Progenitor cell of endocrine pancreas (in vitro differentiated cells): ENCODE measurements around the gene NPHP1. TPM values are rescaled to one million over a fixed set of nuclear protein-coding genes. Genes with fewer than 3 reads are reported as not detected.
"Not testable (repeated sequence)": the region's sequence is repeated elsewhere in the genome, so short reads cannot be mapped to it uniquely, and the experiment has no call there.

Experiments used
- DNase-seq: peaks from one replicate; pipeline ENCODE4 v3.0.0; 2021; ENCODE audit warnings: low spot score; ENCODE audit not compliant: unreplicated experiment
- H3K27ac Mint-ChIP-seq: 2 replicates; pipeline ENCODE4 v1.8.0; 2021; ENCODE audit warnings: mild to moderate bottlenecking, moderate library complexity, mixed read lengths
- H3K27me3 Mint-ChIP-seq: 2 replicates; pipeline ENCODE4 v1.8.0; 2021; ENCODE audit warnings: mixed read lengths
- H3K36me3 Mint-ChIP-seq: 2 replicates; pipeline ENCODE4 v1.8.0; 2022; ENCODE audit warnings: mixed read lengths; ENCODE audit not compliant: insufficient read depth
- H3K4me1 Mint-ChIP-seq: 2 replicates; pipeline ENCODE4 v1.8.0; 2021; ENCODE audit warnings: low read depth, mixed read lengths
- H3K4me3 Mint-ChIP-seq: 2 replicates; pipeline ENCODE4 v1.8.0; 2021; ENCODE audit warnings: low read depth, mild to moderate bottlenecking, moderate library complexity, mixed read lengths
- H3K9me3 Mint-ChIP-seq: 2 replicates; pipeline ENCODE4 v1.8.0; 2021; ENCODE audit warnings: low read depth, mixed read lengths
- CTCF ChIP-seq: fragments of 200-600 bp; sonication (generic); IDR thresholded peaks from one replicate; pipeline ENCODE4 v1.5.0; 2021; ENCODE audit warnings: antibody characterized with exemption, mild to moderate bottlenecking; ENCODE audit not compliant: unreplicated experiment
- total RNA-seq: library from RNA; stranded (reverse); gene quantifications from 2 replicates; pipeline ENCODE4 v1.2.1, GENCODE V29; 2021

Gene NPHP1
- total RNA-seq, 1 donor from 2014 or later: 13.5 TPM

DNA sequence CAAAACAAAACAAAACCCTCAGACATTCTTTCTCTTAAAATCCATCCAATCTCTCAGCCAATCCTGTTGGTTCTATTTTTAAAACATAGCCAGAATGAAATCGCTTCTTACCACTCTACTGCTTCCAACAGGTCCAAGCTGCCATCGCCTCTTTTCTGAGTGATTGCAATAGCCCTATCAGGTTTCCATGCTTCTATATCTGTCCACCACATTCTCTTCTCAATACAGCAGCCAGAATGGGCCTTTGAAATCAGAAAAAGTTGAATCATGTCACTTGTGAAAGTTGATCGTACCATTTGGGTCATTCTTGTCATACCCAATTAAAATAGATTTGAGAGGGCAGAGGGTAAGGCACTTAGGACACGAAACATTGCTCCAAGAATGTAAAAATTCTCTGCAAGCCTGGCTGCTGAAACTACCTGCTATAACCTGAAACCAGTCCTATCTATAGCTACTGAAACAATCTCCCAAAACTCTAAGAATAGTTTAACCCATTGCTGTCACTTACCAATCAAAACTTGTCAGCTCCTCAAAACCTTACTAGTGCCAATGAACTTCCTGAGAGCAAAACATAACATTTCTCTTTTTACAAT is 10.8 kb upstream of the NPHP1 start:
- Mint-ChIP-seq H3K27ac (no peak overlapping the region), H3K27me3 (no peaks in the 10 kb centered on the region), H3K9me3 (peaks cover 3% of the 10 kb centered on the region), H3K36me3 (no peaks in the 10 kb centered on the region), H3K4me1 (peaks cover 5% of the 10 kb centered on the region), H3K4me3 (no peak overlapping the region)
- DNase-seq: no peak
- TF ChIP-seq CTCF: no peak

GRCh38 chr2:110215091-110215490 is 10.3 kb upstream of the NPHP1 start:
- Mint-ChIP-seq H3K36me3 (no peaks in the 10 kb centered on the region), H3K4me1 (peaks cover 5% of the 10 kb centered on the region), H3K27ac (no peak overlapping the region), H3K4me3 (no peak overlapping the region), H3K27me3 (no peaks in the 10 kb centered on the region), H3K9me3 (peaks cover 3% of the 10 kb centered on the region)
- TF ChIP-seq CTCF: no peak
- no peak for DNase-seq

DNA sequence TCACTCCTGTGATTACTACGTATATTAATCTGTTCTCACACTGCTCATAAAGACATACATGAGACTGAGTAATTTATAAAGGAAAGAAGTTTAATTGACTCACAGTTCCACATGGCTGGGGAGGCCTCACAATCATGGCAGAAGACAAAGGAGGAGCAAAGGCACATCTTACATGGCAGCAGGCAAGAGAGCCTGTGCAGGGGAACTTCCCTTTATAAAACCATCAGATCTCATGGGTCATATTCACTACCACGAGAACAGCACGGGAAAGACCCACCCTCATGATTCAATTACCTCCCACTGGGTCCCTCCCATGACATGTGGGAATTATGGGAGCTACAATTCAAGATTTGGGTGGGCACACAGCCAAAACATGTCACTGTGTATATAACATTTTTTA is 8.7 kb upstream of the NPHP1 start:
- not testable (repeated sequence) for H3K27me3 Mint-ChIP-seq, H3K36me3 Mint-ChIP-seq, H3K4me1 Mint-ChIP-seq, DNase-seq, H3K9me3 Mint-ChIP-seq, H3K4me3 Mint-ChIP-seq, H3K27ac Mint-ChIP-seq

- Mint-ChIP-seq H3K36me3 (no peaks in the 10 kb centered on the region), H3K27me3 (peaks cover 5% of the 10 kb centered on the region), H3K27ac (peak within 1 kb of the TSS; percentile 81), H3K4me3 (peak within 1 kb of the TSS; percentile 86), H3K4me1 (peaks cover 5% of the 10 kb centered on the region), H3K9me3 (peaks cover 3% of the 10 kb centered on the region)
- DNase-seq: peak; percentile 22
- TF ChIP-seq CTCF: no peak
Measured at GRCh38 chr2:110211938-110212858, 7.4 kb upstream of the NPHP1 start, which contains the start of gene MTLN. MTLN (minus strand) TSS chr2:110212547; CDS start chr2:110212525, 22 bp downstream.

DNA sequence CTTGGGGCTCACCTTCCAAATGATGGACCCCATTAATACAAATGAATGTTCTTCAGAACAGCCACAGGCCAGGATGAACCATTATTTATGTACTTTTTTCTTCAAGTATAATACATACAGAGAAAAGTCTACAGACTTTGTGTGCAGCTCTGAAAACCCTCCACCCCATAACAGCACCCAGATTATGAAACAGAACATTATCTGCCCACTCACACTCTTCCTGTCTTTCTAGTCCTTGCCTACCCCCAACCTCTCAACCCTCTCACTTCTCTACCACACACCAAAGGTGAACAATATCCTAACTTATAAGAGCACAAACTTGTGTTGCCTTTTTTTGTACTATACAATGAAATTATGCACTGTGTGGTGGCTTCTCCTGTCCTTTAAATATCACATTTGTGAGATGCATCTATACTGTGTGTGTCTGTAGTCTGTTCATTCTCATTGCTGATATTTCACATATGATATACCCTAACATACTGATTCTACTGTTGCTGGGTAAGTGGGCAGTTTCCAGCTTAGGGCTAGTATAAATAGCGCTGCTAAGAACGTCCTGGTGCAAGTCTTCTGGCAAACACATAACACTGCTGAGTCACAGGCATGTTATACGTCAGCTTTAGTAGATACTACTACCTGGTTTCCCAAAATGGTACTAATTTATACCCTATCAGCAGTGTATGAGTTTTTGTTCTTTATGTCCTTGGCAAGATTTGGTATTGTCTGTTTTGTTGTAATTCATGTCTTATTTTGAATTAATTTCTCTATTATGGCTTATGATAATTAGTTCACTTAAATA is 1.0 kb upstream of the NPHP1 start:
- H3K4me3 Mint-ChIP-seq: peak overlapping the region; percentile 91
- TF ChIP-seq CTCF: no peak
- H3K27ac Mint-ChIP-seq: peak overlapping the region; percentile 23
- no peaks in the 10 kb centered on the region for H3K9me3 Mint-ChIP-seq
- H3K4me1 Mint-ChIP-seq: peaks cover 8% of the 10 kb centered on the region
- DNase-seq: no peak
- H3K27me3 Mint-ChIP-seq: peaks cover 5% of the 10 kb centered on the region
- H3K36me3 Mint-ChIP-seq: no peaks in the 10 kb centered on the region
